HL-60 (cell line): ENCODE data around the gene TMEM190.

ENCODE experiments used
- DNase-seq, 2 experiments: peaks; one replicate each; pipeline ENCODE4 v3.0.0-alpha.2; 2010 to 2020; ENCODE audit warnings: low read depth in 1 of 2, low spot score in 1 of 2
- H3K27ac ChIP-seq: fragments of 250-450 bp; sonication (Bioruptor Pico); replicated peaks from 2 replicates; pipeline ENCODE4 v1.5.1; 2020; ENCODE audit warnings: mild to moderate bottlenecking, moderate library complexity
- H3K27me3 ChIP-seq: fragments of 250-450 bp; sonication (Bioruptor Pico); 2 replicates; pipeline ENCODE4 v1.5.1; 2021; ENCODE audit warnings: mild to moderate bottlenecking, moderate library complexity; ENCODE audit not compliant: insufficient read depth, poor library complexity, severe bottlenecking
- H3K4me3 ChIP-seq: replicated peaks from 2 replicates; pipeline ENCODE4 v1.5.1; 2011; ENCODE audit warnings: mild to moderate bottlenecking, control low read depth, low read length; ENCODE audit not compliant: insufficient read depth
- GABPA ChIP-seq: IDR thresholded peaks from 2 replicates; pipeline ENCODE4 v1.6.1; 2012; ENCODE audit warnings: low read depth
- POLR2AphosphoS5 ChIP-seq: IDR thresholded peaks from 2 replicates; pipeline ENCODE4 v1.6.1; 2012; ENCODE audit warnings: low read depth
- SPI1 ChIP-seq: IDR thresholded peaks from 2 replicates; pipeline ENCODE4 v1.6.1; 2012; ENCODE audit warnings: low read depth, mild to moderate bottlenecking, borderline replicate concordance
- TF ChIP-seq, protein P1 (sequence below): IDR thresholded peaks from one replicate; pipeline ENCODE4 v1.5.1; 2011; ENCODE audit warnings: low read length, control low read depth, inconsistent platforms; ENCODE audit not compliant: insufficient read depth
- TF ChIP-seq, protein P2 (sequence below): IDR thresholded peaks from 2 replicates; pipeline ENCODE4 v1.6.1; 2012; ENCODE audit warnings: low read depth; ENCODE audit not compliant: insufficient replicate concordance

The TMEM190 gene

DNA sequence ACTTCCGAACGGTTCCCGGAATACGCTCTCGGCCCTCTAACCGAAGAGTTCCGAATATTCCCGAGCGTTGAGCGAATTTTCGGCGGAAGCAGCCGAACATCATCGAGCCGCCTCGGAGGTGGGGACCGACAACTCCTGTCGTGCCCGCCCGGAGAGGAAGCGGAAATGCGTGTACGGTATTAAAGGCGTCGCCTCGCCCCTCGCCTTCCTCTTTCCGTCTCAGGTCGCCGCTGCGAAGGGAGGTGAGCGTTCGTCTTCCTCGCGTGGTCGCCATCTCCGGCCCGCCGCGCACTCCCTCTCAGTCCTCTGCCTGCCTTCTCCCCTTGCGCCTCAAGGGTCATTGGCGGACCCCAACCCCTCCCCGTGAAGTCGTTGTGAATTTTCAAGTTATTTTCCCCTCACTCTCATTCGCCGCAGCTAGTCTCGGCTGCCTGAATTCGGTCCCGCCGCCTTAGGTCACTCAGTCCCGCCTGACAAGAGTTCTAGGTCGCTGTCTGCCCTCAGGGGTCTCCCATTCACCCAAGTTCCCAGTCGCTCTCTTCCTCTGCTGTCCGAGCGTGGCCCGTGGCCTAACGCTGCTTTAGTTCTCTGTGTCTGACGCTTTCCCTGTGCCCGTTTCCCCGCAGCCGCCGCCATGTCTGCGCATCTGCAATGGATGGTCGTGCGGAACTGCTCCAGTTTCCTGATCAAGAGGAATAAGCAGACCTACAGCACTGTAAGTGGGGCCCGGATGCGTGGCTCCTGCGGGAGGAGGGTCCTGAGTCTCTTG, 9.3 kb downstream of the TMEM190 start, which contains the start of gene RPL28:
Gene RPL28, plus strand, starts transcription at position 209 of the 769 bp plus-strand sequence. Its CDS starts 426 bp downstream, at position 635.
- peak; percentile 83 for TF ChIP-seq GABPA
- TF ChIP-seq SPI1, result peak; percentile 90; the same call in 1 of the 2 replicates
- TF ChIP-seq, protein P1, sequence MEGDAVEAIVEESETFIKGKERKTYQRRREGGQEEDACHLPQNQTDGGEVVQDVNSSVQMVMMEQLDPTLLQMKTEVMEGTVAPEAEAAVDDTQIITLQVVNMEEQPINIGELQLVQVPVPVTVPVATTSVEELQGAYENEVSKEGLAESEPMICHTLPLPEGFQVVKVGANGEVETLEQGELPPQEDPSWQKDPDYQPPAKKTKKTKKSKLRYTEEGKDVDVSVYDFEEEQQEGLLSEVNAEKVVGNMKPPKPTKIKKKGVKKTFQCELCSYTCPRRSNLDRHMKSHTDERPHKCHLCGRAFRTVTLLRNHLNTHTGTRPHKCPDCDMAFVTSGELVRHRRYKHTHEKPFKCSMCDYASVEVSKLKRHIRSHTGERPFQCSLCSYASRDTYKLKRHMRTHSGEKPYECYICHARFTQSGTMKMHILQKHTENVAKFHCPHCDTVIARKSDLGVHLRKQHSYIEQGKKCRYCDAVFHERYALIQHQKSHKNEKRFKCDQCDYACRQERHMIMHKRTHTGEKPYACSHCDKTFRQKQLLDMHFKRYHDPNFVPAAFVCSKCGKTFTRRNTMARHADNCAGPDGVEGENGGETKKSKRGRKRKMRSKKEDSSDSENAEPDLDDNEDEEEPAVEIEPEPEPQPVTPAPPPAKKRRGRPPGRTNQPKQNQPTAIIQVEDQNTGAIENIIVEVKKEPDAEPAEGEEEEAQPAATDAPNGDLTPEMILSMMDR, result no peak
- peak; percentile 100 for TF ChIP-seq POLR2AphosphoS5
- TF ChIP-seq, protein P2, sequence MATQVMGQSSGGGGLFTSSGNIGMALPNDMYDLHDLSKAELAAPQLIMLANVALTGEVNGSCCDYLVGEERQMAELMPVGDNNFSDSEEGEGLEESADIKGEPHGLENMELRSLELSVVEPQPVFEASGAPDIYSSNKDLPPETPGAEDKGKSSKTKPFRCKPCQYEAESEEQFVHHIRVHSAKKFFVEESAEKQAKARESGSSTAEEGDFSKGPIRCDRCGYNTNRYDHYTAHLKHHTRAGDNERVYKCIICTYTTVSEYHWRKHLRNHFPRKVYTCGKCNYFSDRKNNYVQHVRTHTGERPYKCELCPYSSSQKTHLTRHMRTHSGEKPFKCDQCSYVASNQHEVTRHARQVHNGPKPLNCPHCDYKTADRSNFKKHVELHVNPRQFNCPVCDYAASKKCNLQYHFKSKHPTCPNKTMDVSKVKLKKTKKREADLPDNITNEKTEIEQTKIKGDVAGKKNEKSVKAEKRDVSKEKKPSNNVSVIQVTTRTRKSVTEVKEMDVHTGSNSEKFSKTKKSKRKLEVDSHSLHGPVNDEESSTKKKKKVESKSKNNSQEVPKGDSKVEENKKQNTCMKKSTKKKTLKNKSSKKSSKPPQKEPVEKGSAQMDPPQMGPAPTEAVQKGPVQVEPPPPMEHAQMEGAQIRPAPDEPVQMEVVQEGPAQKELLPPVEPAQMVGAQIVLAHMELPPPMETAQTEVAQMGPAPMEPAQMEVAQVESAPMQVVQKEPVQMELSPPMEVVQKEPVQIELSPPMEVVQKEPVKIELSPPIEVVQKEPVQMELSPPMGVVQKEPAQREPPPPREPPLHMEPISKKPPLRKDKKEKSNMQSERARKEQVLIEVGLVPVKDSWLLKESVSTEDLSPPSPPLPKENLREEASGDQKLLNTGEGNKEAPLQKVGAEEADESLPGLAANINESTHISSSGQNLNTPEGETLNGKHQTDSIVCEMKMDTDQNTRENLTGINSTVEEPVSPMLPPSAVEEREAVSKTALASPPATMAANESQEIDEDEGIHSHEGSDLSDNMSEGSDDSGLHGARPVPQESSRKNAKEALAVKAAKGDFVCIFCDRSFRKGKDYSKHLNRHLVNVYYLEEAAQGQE, result peak; percentile 85
- DNase-seq, result peak; percentile 96 to 99
- peak within 1 kb of the TSS; percentile 74 for H3K27ac ChIP-seq
- no peaks in the 10 kb centered on the region for H3K27me3 ChIP-seq
- peak within 1 kb of the TSS; percentile 90 for H3K4me3 ChIP-seq

DNA sequence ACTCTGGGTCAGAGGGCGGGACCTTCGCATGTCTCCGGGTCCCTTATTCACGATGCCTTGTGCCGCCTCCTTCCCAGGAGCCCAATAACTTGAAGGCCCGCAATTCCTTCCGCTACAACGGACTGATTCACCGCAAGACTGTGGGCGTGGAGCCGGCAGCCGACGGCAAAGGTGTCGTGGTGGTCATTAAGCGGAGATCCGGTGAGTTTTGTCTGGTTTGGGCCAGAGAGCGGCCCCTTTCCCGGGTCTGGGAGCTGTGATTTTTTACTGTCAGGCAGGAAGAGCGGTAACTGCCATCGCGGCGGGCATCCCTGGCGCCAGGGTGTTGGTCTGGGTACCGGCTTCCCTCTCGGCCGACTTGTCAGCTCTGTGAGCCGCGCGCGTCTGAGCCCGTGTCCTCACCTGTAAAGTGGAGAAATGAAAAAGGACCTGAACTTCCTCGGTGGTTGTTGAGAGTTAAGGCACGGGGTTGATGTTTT, 9.9 kb downstream of the TMEM190 start:
- TF ChIP-seq, protein P1, result no peak
- TF ChIP-seq, protein P2, result no peak
- TF ChIP-seq SPI1 (no peak), GABPA (no peak)
- DNase-seq, result no peak
- H3K27ac ChIP-seq, result peak overlapping the region; percentile 74
- peak overlapping the region; percentile 90 for H3K4me3 ChIP-seq
- no peaks in the 10 kb centered on the region for H3K27me3 ChIP-seq

DNA sequence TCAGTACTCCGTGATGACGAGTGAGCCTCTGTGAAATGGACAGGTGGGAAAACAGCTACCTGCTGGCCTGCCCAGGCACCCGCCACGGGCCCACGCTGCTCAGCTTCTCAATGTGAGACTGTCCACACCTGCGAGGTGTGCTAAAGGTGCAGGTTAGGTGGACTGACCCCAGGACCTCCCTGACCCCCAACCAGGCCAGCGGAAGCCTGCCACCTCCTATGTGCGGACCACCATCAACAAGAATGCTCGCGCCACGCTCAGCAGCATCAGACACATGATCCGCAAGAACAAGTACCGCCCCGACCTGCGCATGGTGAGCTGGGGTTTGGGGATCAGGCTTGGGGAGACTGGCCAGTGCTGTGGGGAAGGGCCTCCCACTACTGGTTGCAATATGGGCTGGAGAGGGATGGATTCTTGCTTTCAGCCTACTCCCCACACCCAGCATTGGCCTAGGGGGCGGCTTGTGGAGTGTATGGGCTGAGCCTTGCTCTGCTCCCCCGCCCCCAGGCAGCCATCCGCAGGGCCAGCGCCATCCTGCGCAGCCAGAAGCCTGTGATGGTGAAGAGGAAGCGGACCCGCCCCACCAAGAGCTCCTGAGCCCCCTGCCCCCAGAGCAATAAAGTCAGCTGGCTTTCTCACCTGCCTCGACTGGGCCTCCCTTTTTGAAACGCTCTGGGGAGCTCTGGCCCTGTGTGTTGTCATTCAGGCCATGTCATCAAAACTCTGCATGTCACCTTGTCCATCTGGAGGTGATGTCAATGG, 11.3 kb downstream of the TMEM190 start:
- DNase-seq, result no peak
- H3K27ac ChIP-seq, result no peak overlapping the region

More for the DNA sequence above, 11.3 kb downstream of the TMEM190 start:
- peak overlapping the region; percentile 90 for H3K4me3 ChIP-seq
- TF ChIP-seq, protein P1, result no peak
- TF ChIP-seq SPI1 (no peak), GABPA (no peak), POLR2AphosphoS5 (no peak)
- TF ChIP-seq, protein P2, result no peak
- H3K27me3 ChIP-seq, result no peaks in the 10 kb centered on the region
